ENCODE data around the gene PLCD4.

Gene PLCD4

DNA sequence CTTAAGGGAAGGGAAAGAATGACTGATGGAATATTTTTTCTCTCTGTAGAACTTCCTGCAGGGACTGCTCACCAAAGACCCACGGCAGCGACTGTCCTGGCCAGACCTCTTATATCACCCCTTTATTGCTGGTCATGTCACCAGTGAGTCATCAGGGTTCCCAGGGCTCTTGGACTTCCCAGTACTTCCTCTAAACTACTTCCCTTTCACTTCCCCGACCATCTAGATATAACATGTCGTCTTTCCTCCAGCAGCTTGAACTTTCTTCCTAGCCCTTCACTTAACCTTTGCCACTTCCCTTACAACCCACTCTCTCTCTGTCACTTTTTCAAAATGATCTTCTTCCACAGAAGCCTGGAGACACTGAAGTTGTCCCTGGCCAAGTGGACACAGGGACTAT, 71.4 kb downstream of the PLCD4 start:
- DNase-seq (ENCODE audit: low read depth), result no peak
- no peak overlapping the region for H3K4me3 ChIP-seq (ENCODE audit: low read length)
- TF ChIP-seq, protein P1, sequence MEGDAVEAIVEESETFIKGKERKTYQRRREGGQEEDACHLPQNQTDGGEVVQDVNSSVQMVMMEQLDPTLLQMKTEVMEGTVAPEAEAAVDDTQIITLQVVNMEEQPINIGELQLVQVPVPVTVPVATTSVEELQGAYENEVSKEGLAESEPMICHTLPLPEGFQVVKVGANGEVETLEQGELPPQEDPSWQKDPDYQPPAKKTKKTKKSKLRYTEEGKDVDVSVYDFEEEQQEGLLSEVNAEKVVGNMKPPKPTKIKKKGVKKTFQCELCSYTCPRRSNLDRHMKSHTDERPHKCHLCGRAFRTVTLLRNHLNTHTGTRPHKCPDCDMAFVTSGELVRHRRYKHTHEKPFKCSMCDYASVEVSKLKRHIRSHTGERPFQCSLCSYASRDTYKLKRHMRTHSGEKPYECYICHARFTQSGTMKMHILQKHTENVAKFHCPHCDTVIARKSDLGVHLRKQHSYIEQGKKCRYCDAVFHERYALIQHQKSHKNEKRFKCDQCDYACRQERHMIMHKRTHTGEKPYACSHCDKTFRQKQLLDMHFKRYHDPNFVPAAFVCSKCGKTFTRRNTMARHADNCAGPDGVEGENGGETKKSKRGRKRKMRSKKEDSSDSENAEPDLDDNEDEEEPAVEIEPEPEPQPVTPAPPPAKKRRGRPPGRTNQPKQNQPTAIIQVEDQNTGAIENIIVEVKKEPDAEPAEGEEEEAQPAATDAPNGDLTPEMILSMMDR (conservative IDR thresholded peaks at IDR 0.05; ENCODE audit: low read depth, low read length), result no peak

DNA sequence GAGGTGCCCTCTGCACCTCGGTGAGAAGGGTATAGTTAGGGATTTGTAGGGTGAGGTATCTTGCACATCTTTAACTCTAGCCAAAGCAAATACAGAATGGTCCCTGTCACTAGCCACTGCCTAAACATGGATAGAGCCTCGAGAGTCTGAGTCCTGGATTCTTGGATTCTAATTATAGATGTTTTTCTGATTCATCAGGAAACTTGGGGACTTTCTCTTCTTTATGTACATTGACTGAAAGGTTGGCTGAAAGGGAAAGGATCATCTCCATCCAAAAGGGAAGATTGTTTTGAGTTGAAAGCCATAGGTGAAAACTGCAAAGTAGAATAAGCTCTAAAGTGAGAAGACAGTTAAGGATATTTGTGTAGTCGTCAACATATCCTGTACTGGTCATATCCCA, 72.4 kb downstream of the PLCD4 start:
- H3K4me3 ChIP-seq (ENCODE audit: low read length), result no peak overlapping the region
- no peak for DNase-seq (ENCODE audit: low read depth)
- TF ChIP-seq, protein P1 (conservative IDR thresholded peaks at IDR 0.05; ENCODE audit: low read depth, low read length), result no peak

All from retinal pigment epithelial cell (primary cell).